GM12891 (cell line): Measurements from ENCODE around the gene CPS1.
A peak's percentile ranks its signal among the peaks of the same experiment; 100 is the strongest.

Experiments
- PAX5 ChIP-seq: IDR thresholded peaks from 2 replicates; pipeline ENCODE4 v1.6.1; 2011; ENCODE audit warnings: low read length, moderate library complexity, mild to moderate bottlenecking; ENCODE audit not compliant: insufficient read depth, severe bottlenecking
- POLR2A ChIP-seq: IDR thresholded peaks from 2 replicates; pipeline ENCODE4 v1.6.1; 2011; ENCODE audit warnings: low read depth, low read length, control low read depth
- POLR2AphosphoS5 ChIP-seq: IDR thresholded peaks from 2 replicates; pipeline ENCODE4 v1.6.1; 2011; ENCODE audit warnings: low read depth, low read length, control low read depth
- SPI1 ChIP-seq: IDR thresholded peaks from 2 replicates; pipeline ENCODE4 v1.6.1; 2011; ENCODE audit warnings: low read depth, low read length, control low read depth
- TAF1 ChIP-seq: IDR thresholded peaks from 2 replicates; pipeline ENCODE4 v1.6.1; 2011; ENCODE audit warnings: low read depth, low read length, control low read depth

DNA sequence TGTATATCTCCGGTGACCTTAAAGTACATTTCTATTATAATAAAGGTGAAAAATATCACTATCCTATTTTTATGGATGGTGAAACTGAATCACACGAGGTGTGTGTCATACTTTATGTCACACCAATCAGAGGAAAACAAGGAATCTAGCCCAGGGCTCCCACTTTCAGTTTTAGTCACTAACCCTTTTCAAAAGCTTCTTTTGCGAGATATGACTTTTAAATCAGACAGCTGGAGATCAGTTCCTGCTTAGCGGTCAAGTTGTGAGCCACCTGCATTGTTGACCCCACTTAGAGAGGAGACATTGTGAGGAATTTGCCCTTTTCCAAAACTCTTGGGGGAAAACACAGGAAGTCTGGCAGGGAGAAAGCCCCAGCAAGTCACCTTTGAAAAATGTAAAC is 70.5 kb downstream of the CPS1 start:
- no peak for TF ChIP-seq POLR2A
- TF ChIP-seq PAX5 = no peak
- TF ChIP-seq POLR2AphosphoS5 = no peak
- no peak for TF ChIP-seq TAF1
- peak; percentile 55 for TF ChIP-seq SPI1
